Epithelial cell of esophagus (primary cell): Measurements from ENCODE around the gene SUN2.

Source experiments
- DNase-seq: peaks from one replicate; pipeline ENCODE4 v3.0.0; 2010; ENCODE audit warnings: low read depth
- H3K4me3 ChIP-seq: 2 replicates; pipeline ENCODE4 v1.5.1; 2011; ENCODE audit warnings: mild to moderate bottlenecking, low read length, control low read depth
- CTCF ChIP-seq: IDR thresholded peaks from 2 replicates; pipeline ENCODE4 v1.5.1; 2011; ENCODE audit warnings: low read depth, mild to moderate bottlenecking, low read length, control low read depth, inconsistent platforms; ENCODE audit not compliant: insufficient read depth; ENCODE audit errors: missing control alignments

The SUN2 gene

DNA sequence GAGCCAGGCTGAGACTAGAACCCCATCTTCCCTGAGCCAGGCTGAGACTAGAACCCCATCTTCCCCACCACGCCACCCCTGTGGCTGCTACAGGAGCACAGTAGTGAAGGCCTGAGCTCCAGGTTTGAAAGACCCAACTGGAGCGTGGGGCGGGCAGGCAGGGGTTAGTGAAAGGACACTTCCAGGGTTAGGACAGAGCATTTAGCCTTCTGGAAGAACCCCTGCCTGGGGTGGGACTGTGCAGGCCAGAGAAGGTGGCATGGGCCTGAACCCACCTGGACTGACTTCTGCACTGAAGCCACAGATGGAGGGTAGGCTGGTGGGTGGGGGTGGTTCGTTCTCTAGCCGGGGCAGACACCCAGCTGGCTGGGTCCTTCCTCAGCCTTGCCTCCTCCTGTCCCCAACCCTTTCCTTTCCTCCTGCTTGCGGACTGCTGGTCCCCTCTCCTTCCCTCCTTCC lies 24.1 kb downstream of the SUN2 start:
- TF ChIP-seq CTCF: no peak
- no peak for DNase-seq
- no peak overlapping the region for H3K4me3 ChIP-seq

DNA sequence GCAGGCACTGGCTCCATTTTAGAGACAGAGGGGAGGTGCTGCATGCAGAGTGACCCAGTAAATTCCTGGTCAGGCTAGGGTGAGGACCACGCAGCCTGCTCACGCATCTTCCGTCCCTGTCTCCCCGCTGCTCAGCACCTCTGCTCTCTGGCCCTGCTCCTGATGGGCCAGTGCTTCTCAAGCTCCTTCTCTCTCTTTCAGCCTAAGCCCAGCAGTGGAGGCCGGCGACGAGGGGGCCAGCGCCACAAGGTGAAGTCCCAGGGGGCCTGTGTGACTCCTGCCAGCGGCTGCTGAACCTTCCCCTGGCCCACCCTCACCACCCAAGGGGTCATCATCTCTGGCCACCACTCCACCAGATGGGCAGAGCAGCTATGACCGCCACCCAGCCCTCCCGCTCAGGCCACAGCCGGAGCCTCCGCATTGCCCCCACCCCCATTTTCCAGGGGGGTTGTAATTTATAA lies 25.4 kb downstream of the SUN2 start:
- no peak for DNase-seq

GRCh38 chr22:38729946-38730345 lies 25.9 kb downstream of the SUN2 start:
- no peak overlapping the region for H3K4me3 ChIP-seq
- no peak for DNase-seq
- no peak for TF ChIP-seq CTCF

More for the DNA sequence above, 25.4 kb downstream of the SUN2 start:
- TF ChIP-seq CTCF: no peak
- no peak overlapping the region for H3K4me3 ChIP-seq

GRCh38 chr22:38728871-38729796 lies 26.7 kb downstream of the SUN2 start:
- H3K4me3 ChIP-seq: no peak overlapping the region
- no peak for TF ChIP-seq CTCF
- no peak for DNase-seq

DNA sequence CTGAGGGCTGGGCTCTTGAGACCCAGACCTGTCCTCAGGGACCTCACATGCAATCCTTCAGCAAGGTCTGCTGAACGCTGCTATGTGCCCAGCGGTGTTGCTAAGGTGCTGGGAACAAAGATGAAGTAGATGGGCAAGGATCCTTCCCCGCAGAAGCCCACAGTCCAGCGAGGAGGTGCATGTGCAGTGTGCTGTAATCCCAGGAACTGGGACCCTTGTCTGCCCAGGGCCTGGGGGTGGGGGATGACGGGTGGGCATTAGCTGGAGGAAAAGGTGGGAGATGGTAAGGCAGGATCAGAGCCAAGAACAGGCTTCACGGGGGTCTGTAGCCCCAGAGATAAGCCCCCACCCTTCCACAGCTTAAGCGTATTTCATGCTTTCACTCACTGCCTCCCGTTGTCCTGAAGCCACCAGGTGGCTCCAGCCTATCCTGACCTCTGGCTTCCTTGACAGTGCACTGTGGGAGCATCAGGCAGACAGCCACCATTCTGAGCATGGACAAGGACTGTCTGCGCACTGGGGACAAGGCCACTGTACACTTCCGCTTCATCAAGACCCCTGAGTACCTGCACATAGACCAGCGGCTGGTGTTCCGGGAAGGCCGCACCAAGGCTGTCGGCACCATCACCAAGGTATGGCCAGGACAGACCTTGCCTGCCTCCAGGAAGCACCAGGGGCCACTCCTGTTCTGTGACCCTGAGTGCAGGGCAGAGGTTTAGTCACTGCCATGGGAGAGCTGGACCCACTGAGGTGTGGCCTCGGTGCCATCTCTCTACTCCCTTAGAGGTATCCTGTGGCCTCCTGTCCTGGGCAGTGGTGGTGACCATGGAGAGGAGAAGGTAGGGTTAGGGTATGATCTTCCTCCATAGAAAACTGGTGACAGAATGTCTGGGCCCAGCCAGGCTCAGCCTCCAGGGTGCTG lies 28.0 kb downstream of the SUN2 start:
- DNase-seq: no peak
- TF ChIP-seq CTCF: no peak
- H3K4me3 ChIP-seq: no peak overlapping the region

GRCh38 chr22:38727123-38727522 lies 28.7 kb downstream of the SUN2 start:
- TF ChIP-seq CTCF: no peak
- no peak overlapping the region for H3K4me3 ChIP-seq
- DNase-seq: no peak
